Esophagus (tissue), 2 donors: ENCODE results near the gene OR10K2. TPM values are rescaled to one million over a fixed set of nuclear protein-coding genes. Genes with fewer than 3 reads are reported as not detected.
"Not testable (repeated sequence)": the region's sequence is repeated elsewhere in the genome, so short reads cannot be mapped to it uniquely, and the experiment has no call there.

ENCODE experiments used
- H3K27ac ChIP-seq, 2 donors: one replicate each; pipeline ENCODE4 v1.5.1; 2013; ENCODE audit warnings: low read depth in 2 of 2, mild to moderate bottlenecking in 2 of 2, inconsistent platforms in 1 of 2, low read length in 1 of 2, moderate library complexity in 1 of 2
- H3K27me3 ChIP-seq, 2 donors: one replicate each; pipeline ENCODE4 v1.6.1; 2013; ENCODE audit warnings: low read length in 2 of 2, control low read depth in 1 of 2, mild to moderate bottlenecking in 1 of 2; ENCODE audit not compliant: insufficient read depth in 2 of 2, control insufficient read depth in 1 of 2
- H3K36me3 ChIP-seq, 2 donors: one replicate each; pipeline ENCODE4 v1.6.1; 2013; ENCODE audit warnings: low read length in 1 of 2; ENCODE audit not compliant: control insufficient read depth in 2 of 2, insufficient read depth in 2 of 2
- H3K4me1 ChIP-seq, 2 donors: one replicate each; pipeline ENCODE4 v1.6.1; 2013; ENCODE audit warnings: low read length in 1 of 2; ENCODE audit not compliant: control insufficient read depth in 2 of 2, insufficient read depth in 2 of 2
- H3K4me3 ChIP-seq, 2 donors: one replicate each; pipeline ENCODE4 v1.5.1; 2013; ENCODE audit warnings: low read length in 2 of 2, mild to moderate bottlenecking in 2 of 2, low read depth in 1 of 2, moderate library complexity in 1 of 2
- H3K9me3 ChIP-seq, 2 donors: one replicate each; pipeline ENCODE4 v1.6.1; 2013; ENCODE audit warnings: mild to moderate bottlenecking in 2 of 2, low read depth in 1 of 2, low read length in 1 of 2, moderate library complexity in 1 of 2; ENCODE audit not compliant: control insufficient read depth in 2 of 2, insufficient read depth in 1 of 2
- WGBS, 2 donors: extraction: QIAGEN DNeasy Blood & Tissue Kit; methylation state at CpG; one replicate each; pipeline ENCODE4 v1.1.7; 2013; 5-methylcytosine and 5-hydroxymethylcytosine counted together
- polyA plus RNA-seq, 2 donors: library from polyadenylated mRNA; stranded (reverse); fragments of 200-250 nt; gene quantifications; one replicate each; pipeline ENCODE4 v1.2.3, GENCODE V29; 2013
- donor health status: healthy with polysubstance abuse.
- donor health status: Bipolar disorder and iron deficiency.

OR10K2 gene
- not detected for polyA plus RNA-seq

- H3K27me3 ChIP-seq = no peaks in the 10 kb centered on the region
- H3K9me3 ChIP-seq = no peaks in the 10 kb centered on the region
- no peaks in the 10 kb centered on the region for H3K36me3 ChIP-seq
- no peaks in the 10 kb centered on the region for H3K4me1 ChIP-seq
- 87 to 89% methylated on average over 1 of the region's 1 CpG for WGBS, 2 donors
- no peak within 1 kb of the TSS for H3K4me3 ChIP-seq
- H3K27ac ChIP-seq = no peak within 1 kb of the TSS
Measured at GRCh38 chr1:158426137-158426536, at the start of gene OR10K2. Gene OR10K2 (minus strand): TSS chr1:158426237. CDS start chr1:158420866, 5,371 bp downstream.

- H3K27ac ChIP-seq = no peak within 1 kb of the TSS
- H3K27me3 ChIP-seq = no peaks in the 10 kb centered on the region
- no peaks in the 10 kb centered on the region for H3K9me3 ChIP-seq
- no peaks in the 10 kb centered on the region for H3K4me1 ChIP-seq
- H3K4me3 ChIP-seq = no peak within 1 kb of the TSS
- H3K36me3 ChIP-seq = no peaks in the 10 kb centered on the region
Measured at GRCh38 chr1:158471920-158472319, 45.9 kb upstream of the OR10K2 start, which contains the start of gene OR10R2. Gene OR10R2 (plus strand): TSS chr1:158472220. CDS start chr1:158472326, 106 bp downstream.

- no peaks in the 10 kb centered on the region for H3K4me1 ChIP-seq
- WGBS, 2 donors = 58 to 60% methylated on average over 2 of the region's 2 CpGs
- no peaks in the 10 kb centered on the region for H3K9me3 ChIP-seq
- H3K27ac ChIP-seq = no peak within 1 kb of the TSS
- H3K36me3 ChIP-seq = no peaks in the 10 kb centered on the region
- no peak within 1 kb of the TSS for H3K4me3 ChIP-seq
- H3K27me3 ChIP-seq = no peaks in the 10 kb centered on the region
Measured at GRCh38 chr1:158461534-158461933, 35.5 kb upstream of the OR10K2 start, which contains the start of gene OR10K1. Gene OR10K1 (plus strand): TSS chr1:158461834. CDS start chr1:158465562, 3,728 bp downstream.

- Histone ChIP-seq H3K9me3 (no peaks in the 10 kb centered on the region), H3K4me3 (no peak overlapping the region), H3K27me3 (no peaks in the 10 kb centered on the region), H3K36me3 (no peaks in the 10 kb centered on the region), H3K27ac (no peak overlapping the region), H3K4me1 (no peaks in the 10 kb centered on the region)
Measured at GRCh38 chr1:158458263-158458662, 32.2 kb upstream of the OR10K2 start.

GRCh38 chr1:158457246-158457645 is 31.2 kb upstream of the OR10K2 start:
- no peak overlapping the region for H3K27ac ChIP-seq
- H3K4me3 ChIP-seq = no peak overlapping the region
- H3K4me1 ChIP-seq = no peaks in the 10 kb centered on the region
- no peaks in the 10 kb centered on the region for H3K27me3 ChIP-seq
- H3K9me3 ChIP-seq = no peaks in the 10 kb centered on the region
- H3K36me3 ChIP-seq = no peaks in the 10 kb centered on the region

GRCh38 chr1:158454537-158454936 is 28.5 kb upstream of the OR10K2 start:
- Histone ChIP-seq H3K4me3 (no peak overlapping the region), H3K27me3 (no peaks in the 10 kb centered on the region), H3K36me3 (no peaks in the 10 kb centered on the region), H3K9me3 (no peaks in the 10 kb centered on the region), H3K4me1 (no peaks in the 10 kb centered on the region), H3K27ac (no peak overlapping the region)
- 73 to 77% methylated on average over 1 of the region's 1 CpG for WGBS, 2 donors

GRCh38 chr1:158445376-158445775 is 19.3 kb upstream of the OR10K2 start:
- Histone ChIP-seq H3K27me3 (no peaks in the 10 kb centered on the region), H3K36me3 (no peaks in the 10 kb centered on the region), H3K9me3 (no peaks in the 10 kb centered on the region), H3K27ac (no peak overlapping the region), H3K4me3 (no peak overlapping the region), H3K4me1 (no peaks in the 10 kb centered on the region)
- 69 to 80% methylated on average over 4 of the region's 4 CpGs for WGBS, 2 donors

GRCh38 chr1:158434741-158435140 is 8.7 kb upstream of the OR10K2 start:
- H3K4me3 ChIP-seq = no peak overlapping the region
- no peak overlapping the region for H3K27ac ChIP-seq
- H3K4me1 ChIP-seq = no peaks in the 10 kb centered on the region
- H3K27me3 ChIP-seq = no peaks in the 10 kb centered on the region
- H3K36me3 ChIP-seq = no peaks in the 10 kb centered on the region
- 47 to 49% methylated on average over 3 of the region's 3 CpGs for WGBS, 2 donors
- H3K9me3 ChIP-seq = peaks cover 4 to 5% of the 10 kb centered on the region in 2 donors

GRCh38 chr1:158430163-158430562 is 4.1 kb upstream of the OR10K2 start:
- H3K36me3 ChIP-seq, H3K4me1 ChIP-seq, H3K27me3 ChIP-seq, H3K27ac ChIP-seq, H3K4me3 ChIP-seq, H3K9me3 ChIP-seq: not testable (repeated sequence)
- 39 to 43% methylated on average over 3 of the region's 3 CpGs for WGBS, 2 donors

- Histone ChIP-seq H3K4me3 (no peak overlapping the region), H3K4me1 (no peaks in the 10 kb centered on the region), H3K36me3 (no peaks in the 10 kb centered on the region), H3K27me3 (peaks cover 0 to 2% of the 10 kb centered on the region in 2 donors), H3K9me3 (no peaks in the 10 kb centered on the region), H3K27ac (no peak overlapping the region)
Measured at GRCh38 chr1:158425027-158425426, 1.0 kb downstream of the OR10K2 start.
